ENCODE measurements around the gene LMNTD1.

LMNTD1 gene

DNA sequence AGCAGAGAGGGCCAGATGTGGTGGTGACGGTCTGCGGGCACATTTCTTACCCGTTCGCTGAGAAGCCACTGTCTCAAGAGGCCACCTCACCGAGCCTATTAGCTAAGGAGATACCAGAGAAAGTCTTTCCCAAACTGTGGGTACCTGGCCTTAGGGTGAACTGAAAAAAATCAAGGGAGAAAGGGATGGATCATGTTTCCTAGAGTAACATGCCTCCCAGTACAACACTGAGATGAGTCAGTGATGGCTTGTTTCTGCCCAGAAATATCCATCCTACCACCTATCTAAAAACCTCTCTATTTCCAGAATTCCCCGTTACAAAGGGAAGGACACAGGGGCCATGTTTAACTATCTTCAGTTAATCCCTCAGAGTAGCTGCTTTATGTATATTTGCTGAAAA is 83.7 kb downstream of the LMNTD1 start:
- ATAC-seq: no peak
- TF ChIP-seq ZNF70 (CRISPR knock-in tag; IDR thresholded peaks at IDR 0.05) (no peak), TCF4 (CRISPR knock-in tag; IDR thresholded peaks at IDR 0.05; ENCODE audit: borderline replicate concordance) (no peak), ZC3H10 (CRISPR knock-in tag; IDR thresholded peaks at IDR 0.05) (no peak), ZNF8 (CRISPR knock-in tag; IDR thresholded peaks at IDR 0.05) (no peak)

- no peak for ATAC-seq
- no peak for TF ChIP-seq SNAI2 (CRISPR knock-in tag; IDR thresholded peaks at IDR 0.05)
- no peak for TF ChIP-seq ISL1 (CRISPR knock-in tag; IDR thresholded peaks at IDR 0.05)
- TF ChIP-seq TOX (CRISPR knock-in tag; IDR thresholded peaks at IDR 0.05; ENCODE audit: borderline replicate concordance): no peak
- no peak for TF ChIP-seq ESRRG (CRISPR knock-in tag; IDR thresholded peaks at IDR 0.05)
Measured at GRCh38 chr12:25463521-25463920, 89.6 kb downstream of the LMNTD1 start.

DNA sequence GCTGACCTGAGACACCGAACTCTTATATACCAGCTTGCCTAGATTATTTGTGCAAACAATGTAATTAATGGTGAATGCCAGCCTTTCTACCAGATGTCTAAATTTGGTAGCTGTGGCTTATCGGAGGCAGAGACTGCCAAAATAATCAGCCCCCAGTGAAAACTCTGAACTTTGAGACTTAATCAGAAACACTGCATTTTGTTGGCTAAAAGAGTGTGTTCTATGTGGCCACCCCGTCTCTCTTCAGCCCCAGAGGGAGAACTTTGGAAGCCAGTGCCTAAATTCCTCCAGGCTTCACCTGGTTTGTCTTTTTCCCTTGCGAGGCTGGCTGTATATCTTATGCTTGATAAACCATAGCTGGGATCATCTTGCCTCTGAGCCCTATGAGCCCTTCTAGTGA is 90.1 kb downstream of the LMNTD1 start:
- TF ChIP-seq TOX (CRISPR knock-in tag; IDR thresholded peaks at IDR 0.05; ENCODE audit: borderline replicate concordance): no peak
- TF ChIP-seq GLIS3 (CRISPR knock-in tag; IDR thresholded peaks at IDR 0.05): no peak
- TF ChIP-seq ZNF565 (CRISPR knock-in tag; conservative IDR thresholded peaks at IDR 0.05; ENCODE audit: low read depth): no peak
- TF ChIP-seq, protein P1, sequence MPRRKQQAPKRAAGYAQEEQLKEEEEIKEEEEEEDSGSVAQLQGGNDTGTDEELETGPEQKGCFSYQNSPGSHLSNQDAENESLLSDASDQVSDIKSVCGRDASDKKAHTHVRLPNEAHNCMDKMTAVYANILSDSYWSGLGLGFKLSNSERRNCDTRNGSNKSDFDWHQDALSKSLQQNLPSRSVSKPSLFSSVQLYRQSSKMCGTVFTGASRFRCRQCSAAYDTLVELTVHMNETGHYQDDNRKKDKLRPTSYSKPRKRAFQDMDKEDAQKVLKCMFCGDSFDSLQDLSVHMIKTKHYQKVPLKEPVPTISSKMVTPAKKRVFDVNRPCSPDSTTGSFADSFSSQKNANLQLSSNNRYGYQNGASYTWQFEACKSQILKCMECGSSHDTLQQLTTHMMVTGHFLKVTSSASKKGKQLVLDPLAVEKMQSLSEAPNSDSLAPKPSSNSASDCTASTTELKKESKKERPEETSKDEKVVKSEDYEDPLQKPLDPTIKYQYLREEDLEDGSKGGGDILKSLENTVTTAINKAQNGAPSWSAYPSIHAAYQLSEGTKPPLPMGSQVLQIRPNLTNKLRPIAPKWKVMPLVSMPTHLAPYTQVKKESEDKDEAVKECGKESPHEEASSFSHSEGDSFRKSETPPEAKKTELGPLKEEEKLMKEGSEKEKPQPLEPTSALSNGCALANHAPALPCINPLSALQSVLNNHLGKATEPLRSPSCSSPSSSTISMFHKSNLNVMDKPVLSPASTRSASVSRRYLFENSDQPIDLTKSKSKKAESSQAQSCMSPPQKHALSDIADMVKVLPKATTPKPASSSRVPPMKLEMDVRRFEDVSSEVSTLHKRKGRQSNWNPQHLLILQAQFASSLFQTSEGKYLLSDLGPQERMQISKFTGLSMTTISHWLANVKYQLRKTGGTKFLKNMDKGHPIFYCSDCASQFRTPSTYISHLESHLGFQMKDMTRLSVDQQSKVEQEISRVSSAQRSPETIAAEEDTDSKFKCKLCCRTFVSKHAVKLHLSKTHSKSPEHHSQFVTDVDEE (CRISPR knock-in tag; IDR thresholded peaks at IDR 0.05): no peak
- TF ChIP-seq ESRRG (CRISPR knock-in tag; IDR thresholded peaks at IDR 0.05): no peak
- TF ChIP-seq, protein P2, sequence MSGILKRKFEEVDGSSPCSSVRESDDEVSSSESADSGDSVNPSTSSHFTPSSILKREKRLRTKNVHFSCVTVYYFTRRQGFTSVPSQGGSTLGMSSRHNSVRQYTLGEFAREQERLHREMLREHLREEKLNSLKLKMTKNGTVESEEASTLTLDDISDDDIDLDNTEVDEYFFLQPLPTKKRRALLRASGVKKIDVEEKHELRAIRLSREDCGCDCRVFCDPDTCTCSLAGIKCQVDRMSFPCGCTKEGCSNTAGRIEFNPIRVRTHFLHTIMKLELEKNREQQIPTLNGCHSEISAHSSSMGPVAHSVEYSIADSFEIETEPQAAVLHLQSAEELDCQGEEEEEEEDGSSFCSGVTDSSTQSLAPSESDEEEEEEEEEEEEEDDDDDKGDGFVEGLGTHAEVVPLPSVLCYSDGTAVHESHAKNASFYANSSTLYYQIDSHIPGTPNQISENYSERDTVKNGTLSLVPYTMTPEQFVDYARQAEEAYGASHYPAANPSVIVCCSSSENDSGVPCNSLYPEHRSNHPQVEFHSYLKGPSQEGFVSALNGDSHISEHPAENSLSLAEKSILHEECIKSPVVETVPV (CRISPR knock-in tag; IDR thresholded peaks at IDR 0.05): no peak
- TF ChIP-seq ISL1 (CRISPR knock-in tag; IDR thresholded peaks at IDR 0.05): no peak
- no peak for TF ChIP-seq OSR1 (CRISPR knock-in tag; IDR thresholded peaks at IDR 0.05)
- ATAC-seq: no peak

DNA sequence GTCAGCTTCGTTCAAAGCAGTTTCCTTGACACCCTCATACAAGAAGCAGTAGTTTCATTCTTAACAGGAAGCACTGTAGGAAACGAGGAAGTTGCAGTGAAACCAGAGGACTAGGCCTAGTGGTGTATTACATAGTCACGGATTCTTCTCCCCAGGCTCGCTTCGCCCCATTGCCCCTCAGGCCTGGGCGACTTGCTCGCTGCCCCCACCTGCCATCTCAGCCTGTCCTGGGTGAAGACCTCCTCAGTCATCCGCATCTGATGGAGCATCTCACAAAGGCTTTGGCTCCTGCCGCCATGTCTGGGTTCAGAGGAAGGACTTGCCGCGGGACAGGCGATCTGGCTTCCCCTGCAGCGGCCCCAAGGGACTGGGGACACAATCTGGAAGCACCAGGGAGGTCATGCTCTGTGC is 93.5 kb downstream of the LMNTD1 start:
- no peak for ATAC-seq
- no peak for TF ChIP-seq ISL1 (CRISPR knock-in tag; IDR thresholded peaks at IDR 0.05)
- TF ChIP-seq POU6F1 (CRISPR knock-in tag; IDR thresholded peaks at IDR 0.05; ENCODE audit: borderline replicate concordance, low read depth): no peak

DNA sequence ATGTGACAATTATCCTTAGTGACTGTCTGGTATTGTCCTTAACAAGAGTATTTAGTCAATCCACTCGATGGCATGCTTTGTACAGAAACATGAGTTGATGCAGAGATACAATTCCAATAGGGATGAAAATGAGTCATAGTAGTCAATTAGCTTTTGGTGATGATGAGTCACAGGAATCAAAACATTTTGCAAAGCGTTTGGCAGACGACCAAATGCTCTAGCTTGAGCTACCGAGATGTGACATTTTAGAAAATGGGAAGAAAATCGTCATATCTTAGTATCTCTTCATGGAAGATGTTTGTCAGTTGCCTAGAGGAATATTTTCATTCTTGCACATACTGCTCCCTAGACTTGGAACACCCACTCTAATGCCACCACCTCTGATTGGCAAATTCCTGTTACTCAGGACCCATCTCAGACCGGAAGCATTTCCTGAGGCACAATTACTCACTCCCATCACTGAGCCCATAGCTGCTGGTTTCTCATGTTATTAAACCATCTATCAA is 95.0 kb downstream of the LMNTD1 start:
- peak; percentile 95 for ATAC-seq
- TF ChIP-seq POU6F1 (CRISPR knock-in tag; IDR thresholded peaks at IDR 0.05; ENCODE audit: borderline replicate concordance, low read depth): no peak
- TF ChIP-seq, protein P1 (CRISPR knock-in tag; IDR thresholded peaks at IDR 0.05): no peak
- TF ChIP-seq TOX (CRISPR knock-in tag; IDR thresholded peaks at IDR 0.05; ENCODE audit: borderline replicate concordance): peak; percentile 77
- TF ChIP-seq PATZ1 (CRISPR knock-in tag; IDR thresholded peaks at IDR 0.05; ENCODE audit: borderline replicate concordance): peak; percentile 30; the same call in 1 of the 2 replicates
- TF ChIP-seq, protein P2 (CRISPR knock-in tag; IDR thresholded peaks at IDR 0.05): no peak
- TF ChIP-seq ISL1 (CRISPR knock-in tag; IDR thresholded peaks at IDR 0.05): peak; percentile 83
- TF ChIP-seq RARB (CRISPR knock-in tag; IDR thresholded peaks at IDR 0.05): no peak
- no peak for TF ChIP-seq CSDC2 (CRISPR knock-in tag; IDR thresholded peaks at IDR 0.05)
- no peak for TF ChIP-seq TCF4 (CRISPR knock-in tag; IDR thresholded peaks at IDR 0.05; ENCODE audit: borderline replicate concordance)
